CD14-positive monocyte (primary cell): ENCODE measurements around the gene SPAAR. TPM values are rescaled to one million over a fixed set of nuclear protein-coding genes. Genes with fewer than 3 reads are reported as not detected.

Experiments used
- DNase-seq, 3 donors: peaks; one replicate each; pipeline ENCODE4 v3.0.0-alpha.2; 2011 to 2022
- H2AFZ ChIP-seq: 2 replicates; pipeline ENCODE4 v1.6.0; 2012; ENCODE audit warnings: mild to moderate bottlenecking, low read depth, low read length, inconsistent platforms; ENCODE audit not compliant: insufficient read depth, poor library complexity, severe bottlenecking
- H3K27ac ChIP-seq, 2 donors: 1 replicate in 1 of 2; 2 replicates in 1 of 2; pipeline ENCODE4 v1.5.1; 2012 to 2013; ENCODE audit warnings: low read length in 2 of 2, control low read depth in 1 of 2, inconsistent platforms in 1 of 2, low read depth in 1 of 2, mild to moderate bottlenecking in 1 of 2
- H3K27me3 ChIP-seq, 2 donors: one replicate each; pipeline versions ENCODE4 v1.6.0 to v1.6.1; 2011 to 2013; ENCODE audit warnings: low read length in 2 of 2; ENCODE audit not compliant: control insufficient read depth in 2 of 2, insufficient read depth in 2 of 2
- H3K36me3 ChIP-seq, 2 donors: replicated peaks in 1 of 2; 1 replicate in 1 of 2; 2 replicates in 1 of 2; pipeline versions ENCODE4 v1.5.1 to v1.6.1; 2012 to 2013; ENCODE audit warnings: low read length in 2 of 2, control low read depth in 1 of 2, inconsistent platforms in 1 of 2, mild to moderate bottlenecking in 1 of 2; ENCODE audit not compliant: insufficient read depth in 2 of 2, control insufficient read depth in 1 of 2
- H3K4me1 ChIP-seq, 2 donors: 1 replicate in 1 of 2; 2 replicates in 1 of 2; pipeline versions ENCODE4 v1.5.1 to v1.6.1; 2012 to 2013; ENCODE audit warnings: low read length in 2 of 2, control low read depth in 1 of 2, inconsistent platforms in 1 of 2, mild to moderate bottlenecking in 1 of 2, moderate library complexity in 1 of 2; ENCODE audit not compliant: insufficient read depth in 2 of 2, control insufficient read depth in 1 of 2
- H3K4me2 ChIP-seq: replicated peaks from 2 replicates; pipeline ENCODE3; 2012; ENCODE audit warnings: low read length, moderate library complexity, mild to moderate bottlenecking; ENCODE audit not compliant: poor library complexity, severe bottlenecking; ENCODE audit errors: extremely low read depth
- H3K4me3 ChIP-seq, 3 experiments: fragments of 200-600 bp in 1 of 3; sonication (generic) in 1 of 3; replicated peaks in 1 of 3; 1 replicate in 2 of 3; 2 replicates in 1 of 3; pipeline ENCODE4 v1.5.1; 2011 to 2013; ENCODE audit warnings: low read length in 3 of 3, mild to moderate bottlenecking in 3 of 3, control low read depth in 2 of 3, low read depth in 2 of 3, inconsistent platforms in 1 of 3, moderate library complexity in 1 of 3
- H3K79me2 ChIP-seq: 2 replicates; pipeline ENCODE4 v1.6.0; 2012; ENCODE audit warnings: mild to moderate bottlenecking, control low read depth, inconsistent platforms, low read length, moderate library complexity; ENCODE audit not compliant: insufficient read depth
- H3K9ac ChIP-seq: 2 replicates; pipeline ENCODE4 v1.6.0; 2017; ENCODE audit warnings: low read length, mild to moderate bottlenecking; ENCODE audit not compliant: insufficient read depth, poor library complexity, severe bottlenecking
- H3K9me3 ChIP-seq, 2 donors: replicated peaks in 1 of 2; 1 replicate in 1 of 2; 2 replicates in 1 of 2; pipeline versions ENCODE4 v1.5.1 to v1.6.1; 2012 to 2013; ENCODE audit warnings: low read length in 2 of 2, control low read depth in 1 of 2; ENCODE audit not compliant: control insufficient read depth in 1 of 2, insufficient read depth in 1 of 2
- H4K20me1 ChIP-seq: 2 replicates; pipeline ENCODE4 v1.6.0; 2012; ENCODE audit warnings: mild to moderate bottlenecking, low read length, control low read depth, moderate library complexity; ENCODE audit not compliant: insufficient read depth
- H3K27ac Mint-ChIP-seq, 7 donors: one replicate each; pipeline ENCODE4 v1.8.0; 2020; ENCODE audit warnings: mild to moderate bottlenecking in 7 of 7, mixed read lengths in 7 of 7, moderate library complexity in 6 of 7, inconsistent platforms in 2 of 7
- H3K27me3 Mint-ChIP-seq, 3 donors: one replicate each; pipeline ENCODE4 v1.8.0; 2021 to 2022; ENCODE audit warnings: low read depth in 3 of 3, mild to moderate bottlenecking in 3 of 3, mixed read lengths in 3 of 3, moderate library complexity in 3 of 3, inconsistent platforms in 1 of 3
- H3K36me3 Mint-ChIP-seq, 2 donors: one replicate each; pipeline ENCODE4 v1.8.0; 2020; ENCODE audit warnings: mixed read lengths in 2 of 2, inconsistent platforms in 1 of 2, mild to moderate bottlenecking in 1 of 2
- H3K4me1 Mint-ChIP-seq: one replicate; pipeline ENCODE4 v1.8.0; 2020; ENCODE audit warnings: mild to moderate bottlenecking, mixed read lengths
- H3K4me3 Mint-ChIP-seq, 2 donors: one replicate each; pipeline ENCODE4 v1.8.0; 2020; ENCODE audit warnings: mild to moderate bottlenecking in 2 of 2, mixed read lengths in 2 of 2, moderate library complexity in 1 of 2
- H3K9me3 Mint-ChIP-seq, 7 donors: one replicate each; pipeline ENCODE4 v1.8.0; 2020 to 2022; ENCODE audit warnings: mixed read lengths in 7 of 7, mild to moderate bottlenecking in 6 of 7, moderate library complexity in 6 of 7, inconsistent platforms in 2 of 7
- WGBS: methylation state at CpG from one replicate; pipeline ENCODE4 v1.1.5; 2013; ENCODE audit warnings: missing lambda C conversion rate; ENCODE audit not compliant: insufficient coverage; 5-methylcytosine and 5-hydroxymethylcytosine counted together
- intact Hi-C, 2 donors: fragments of 100-400 bp; cut with micrococcal nuclease; formaldehyde crosslinking; loops; one replicate each; pipeline versions ENCODE4 v1.15.0 to v1.15.1; 2023
- polyA plus RNA-seq, 3 donors: library from polyadenylated mRNA; depleted of rRNA in 1 of 3; unstranded in 2 of 3; stranded (reverse) in 1 of 3; fragments of 300-500 nt in 2 of 3; fragments of >200 nt in 1 of 3; fragmentation: Illumina TruSeq in 2 of 3; gene quantifications; 1 replicate in 2 of 3; 2 replicates in 1 of 3; pipeline ENCODE4 v1.2.3, GENCODE V29; 2012 to 2021
- TF ChIP-seq, protein P1 (sequence below): fragments of 200-600 bp; IDR thresholded peaks from one replicate; pipeline ENCODE4 v1.8.0; 2022; ENCODE audit warnings: antibody characterized with exemption, mild to moderate bottlenecking

SPAAR gene
- polyA plus RNA-seq, 3 donors: not detected

DNA sequence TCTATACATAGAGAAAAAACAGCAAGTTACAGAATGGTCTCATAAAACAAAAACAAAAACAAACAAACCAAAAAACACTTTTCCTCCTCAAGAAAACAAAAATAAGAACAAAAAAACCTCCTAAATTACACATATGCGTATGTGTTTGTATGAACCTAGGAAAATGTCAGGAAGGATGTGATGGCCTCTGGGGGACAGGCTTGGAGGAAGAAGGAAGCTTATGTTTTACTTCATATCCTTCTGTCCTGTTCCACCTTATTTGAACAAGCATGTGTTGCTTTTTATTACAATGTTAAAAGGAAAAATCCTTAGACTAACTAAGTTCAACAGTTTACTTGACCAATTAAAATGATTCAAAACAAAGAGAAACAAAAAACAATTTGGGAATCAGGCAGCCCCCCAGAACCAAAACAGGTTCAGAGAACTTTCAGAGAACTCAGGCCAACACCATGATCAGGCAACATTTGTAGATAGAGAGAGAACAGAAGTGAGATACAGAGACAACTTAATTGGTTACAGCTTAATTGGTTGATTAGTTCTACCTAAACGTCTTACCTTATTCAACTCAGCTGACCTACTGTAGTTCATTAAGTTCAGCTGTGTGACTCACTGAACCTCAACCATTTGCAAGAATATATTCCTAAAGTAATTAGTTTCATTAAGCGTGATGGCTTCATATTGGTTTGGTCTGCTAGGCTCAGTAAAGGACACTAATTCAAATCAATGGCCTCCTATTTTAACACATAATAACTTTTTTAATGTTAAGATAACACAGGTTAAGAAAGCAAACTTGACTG, 10.1 kb downstream of the SPAAR start:
- H3K4me3 ChIP-seq: no peak overlapping the region
- no peaks in the 10 kb centered on the region for H3K9me3 Mint-ChIP-seq
- WGBS: no CpG with 5 or more reads among the region's 3 CpGs
- H3K4me1 Mint-ChIP-seq: peaks cover 15% of the 10 kb centered on the region
- H3K9ac ChIP-seq: no peak overlapping the region
- H3K4me2 ChIP-seq: no peak overlapping the region
- intact Hi-C loops: loop anchor here in 1 of 2 donors (10.0 kb wide), 1 partner anchor 65 kb away; no protein-coding TSS in a partner anchor
- H3K36me3 Mint-ChIP-seq: no peaks in the 10 kb centered on the region
- no peak for DNase-seq
- H3K36me3 ChIP-seq: no peaks in the 10 kb centered on the region
- H2AFZ ChIP-seq: no peak overlapping the region
- peak overlapping the region in 1 of 7 donors; percentile 26 for H3K27ac Mint-ChIP-seq
- peak overlapping the region in 1 of 2 donors; percentile 23 for H3K27ac ChIP-seq
- H3K27me3 Mint-ChIP-seq: no peaks in the 10 kb centered on the region
- no peaks in the 10 kb centered on the region for H3K27me3 ChIP-seq
- H3K4me3 Mint-ChIP-seq: no peak overlapping the region
- H3K79me2 ChIP-seq: no peaks in the 10 kb centered on the region
- H3K9me3 ChIP-seq: no peaks in the 10 kb centered on the region
- peaks cover 6 to 7% of the 10 kb centered on the region in 2 donors for H3K4me1 ChIP-seq
- H4K20me1 ChIP-seq: no peaks in the 10 kb centered on the region
- TF ChIP-seq, protein P1, sequence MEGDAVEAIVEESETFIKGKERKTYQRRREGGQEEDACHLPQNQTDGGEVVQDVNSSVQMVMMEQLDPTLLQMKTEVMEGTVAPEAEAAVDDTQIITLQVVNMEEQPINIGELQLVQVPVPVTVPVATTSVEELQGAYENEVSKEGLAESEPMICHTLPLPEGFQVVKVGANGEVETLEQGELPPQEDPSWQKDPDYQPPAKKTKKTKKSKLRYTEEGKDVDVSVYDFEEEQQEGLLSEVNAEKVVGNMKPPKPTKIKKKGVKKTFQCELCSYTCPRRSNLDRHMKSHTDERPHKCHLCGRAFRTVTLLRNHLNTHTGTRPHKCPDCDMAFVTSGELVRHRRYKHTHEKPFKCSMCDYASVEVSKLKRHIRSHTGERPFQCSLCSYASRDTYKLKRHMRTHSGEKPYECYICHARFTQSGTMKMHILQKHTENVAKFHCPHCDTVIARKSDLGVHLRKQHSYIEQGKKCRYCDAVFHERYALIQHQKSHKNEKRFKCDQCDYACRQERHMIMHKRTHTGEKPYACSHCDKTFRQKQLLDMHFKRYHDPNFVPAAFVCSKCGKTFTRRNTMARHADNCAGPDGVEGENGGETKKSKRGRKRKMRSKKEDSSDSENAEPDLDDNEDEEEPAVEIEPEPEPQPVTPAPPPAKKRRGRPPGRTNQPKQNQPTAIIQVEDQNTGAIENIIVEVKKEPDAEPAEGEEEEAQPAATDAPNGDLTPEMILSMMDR: no peak

- peak overlapping the region; percentile 65 for H2AFZ ChIP-seq
- no peaks in the 10 kb centered on the region for H3K27me3 Mint-ChIP-seq
- no peaks in the 10 kb centered on the region for H3K36me3 Mint-ChIP-seq
- no peaks in the 10 kb centered on the region for H4K20me1 ChIP-seq
- no peaks in the 10 kb centered on the region for H3K9me3 ChIP-seq
- WGBS: 97% methylated on average over 3 of the region's 4 CpGs
- H3K27ac Mint-ChIP-seq: peak overlapping the region in 2 of 7 donors; percentile 26 to 57
- H3K27me3 ChIP-seq: no peaks in the 10 kb centered on the region
- H3K4me3 Mint-ChIP-seq: no peak overlapping the region
- H3K9me3 Mint-ChIP-seq: no peaks in the 10 kb centered on the region
- intact Hi-C loops: no loop called here
- TF ChIP-seq, protein P1: no peak
- H3K27ac ChIP-seq: peak overlapping the region in 1 of 2 donors; percentile 23
- no peak overlapping the region for H3K4me3 ChIP-seq
- no peak for DNase-seq
- no peaks in the 10 kb centered on the region for H3K79me2 ChIP-seq
- H3K4me1 ChIP-seq: peaks cover 6 to 7% of the 10 kb centered on the region in 2 donors
- peaks cover 15% of the 10 kb centered on the region for H3K4me1 Mint-ChIP-seq
- no peaks in the 10 kb centered on the region for H3K36me3 ChIP-seq
- H3K9ac ChIP-seq: no peak overlapping the region
- no peak overlapping the region for H3K4me2 ChIP-seq
These were observed 10.8 kb downstream of the SPAAR start for GRCh38 chr9:35920051-35920620.
